ENCODE results near the gene CLTCL1. TPM values are rescaled to one million over a fixed set of nuclear protein-coding genes. Genes with fewer than 3 reads are reported as not detected.
"Not testable (repeated sequence)": the region's sequence is repeated elsewhere in the genome, so short reads cannot be mapped to it uniquely, and the experiment has no call there.

The CLTCL1 gene
- under 1 TPM; 0.06 to 0.37 (median 0.19) TPM for polyA plus RNA-seq

GRCh38 chr22:19291580-19292457 lies at the start of gene CLTCL1:
Gene CLTCL1, minus strand, starts transcription at chr22:19291719. Its CDS starts 78 bp downstream, at chr22:19291641.
- H3K4me3 Mint-ChIP-seq, result peak within 1 kb of the TSS; percentile 89 to 94 (median 90)
- peaks cover 16 to 30% (median 18%) of the 10 kb centered on the region in 3 donors for H3K27me3 Mint-ChIP-seq (ENCODE audit: low read depth in 3 of 3)
- H3K9me3 Mint-ChIP-seq, result no peaks in the 10 kb centered on the region
- no peaks in the 10 kb centered on the region for H3K36me3 Mint-ChIP-seq
- H3K4me1 Mint-ChIP-seq, result peaks cover 23 to 34% of the 10 kb centered on the region in 2 donors
- DNase-seq, result peak; percentile 58 to 70 (median 68)
- peak within 1 kb of the TSS in 4 of 6 donors; percentile 57 to 82 (median 73) for H3K27ac Mint-ChIP-seq

- peaks cover 3 to 5% (median 4%) of the 10 kb centered on the region in 3 donors for H3K27me3 Mint-ChIP-seq (ENCODE audit: low read depth in 3 of 3)
- H3K27ac Mint-ChIP-seq, result no peak overlapping the region
- no peak overlapping the region for H3K4me3 Mint-ChIP-seq
- H3K9me3 Mint-ChIP-seq, result peaks cover 27 to 67% (median 57%) of the 10 kb centered on the region in 6 donors
- H3K36me3 Mint-ChIP-seq, result peaks cover 86 to 93% (median 89%) of the 10 kb centered on the region in 3 donors
- H3K4me1 Mint-ChIP-seq, result peaks cover 5 to 31% of the 10 kb centered on the region in 2 donors
- DNase-seq, result no peak
Measured at GRCh38 chr22:19337137-19337536, 45.6 kb upstream of the CLTCL1 start.

GRCh38 chr22:19336133-19337075 lies 44.9 kb upstream of the CLTCL1 start:
- peaks cover 86 to 93% (median 90%) of the 10 kb centered on the region in 3 donors for H3K36me3 Mint-ChIP-seq
- H3K9me3 Mint-ChIP-seq, result peaks cover 30 to 73% (median 59%) of the 10 kb centered on the region in 6 donors

GRCh38 chr22:19331975-19332374 lies 40.5 kb upstream of the CLTCL1 start:
- Mint-ChIP-seq H3K27ac (no peak overlapping the region), H3K27me3 (ENCODE audit: low read depth in 3 of 3) (peaks cover 7 to 16% (median 8%) of the 10 kb centered on the region in 3 donors), H3K9me3 (peaks cover 20 to 61% (median 41%) of the 10 kb centered on the region in 6 donors), H3K4me1 (peaks cover 0 to 1% of the 10 kb centered on the region in 2 donors), H3K4me3 (no peak overlapping the region), H3K36me3 (peaks cover 71 to 83% (median 83%) of the 10 kb centered on the region in 3 donors)
- no peak for DNase-seq

More at GRCh38 chr22:19336133-19337075, 44.9 kb upstream of the CLTCL1 start:
- peaks cover 5 to 9% (median 6%) of the 10 kb centered on the region in 3 donors for H3K27me3 Mint-ChIP-seq (ENCODE audit: low read depth in 3 of 3)
- DNase-seq, result no peak
- H3K4me1 Mint-ChIP-seq, result peaks cover 2 to 24% of the 10 kb centered on the region in 2 donors
- H3K4me3 Mint-ChIP-seq, result no peak overlapping the region
- peak overlapping the region in 1 of 6 donors; percentile 39 for H3K27ac Mint-ChIP-seq

GRCh38 chr22:19331474-19331873 lies 40.0 kb upstream of the CLTCL1 start:
- Mint-ChIP-seq H3K27ac (peak overlapping the region in 2 of 6 donors; percentile 12 to 40), H3K36me3 (peaks cover 67 to 78% (median 78%) of the 10 kb centered on the region in 3 donors), H3K27me3 (ENCODE audit: low read depth in 3 of 3) (peaks cover 7 to 16% (median 8%) of the 10 kb centered on the region in 3 donors), H3K4me3 (no peak overlapping the region), H3K9me3 (peaks cover 20 to 57% (median 37%) of the 10 kb centered on the region in 6 donors), H3K4me1 (peaks cover 0 to 1% of the 10 kb centered on the region in 2 donors)
- DNase-seq, result no peak

- peaks cover 21 to 57% (median 34%) of the 10 kb centered on the region in 6 donors for H3K9me3 Mint-ChIP-seq
- H3K4me3 Mint-ChIP-seq, result no peak overlapping the region
Measured at GRCh38 chr22:19330865-19331418, 39.4 kb upstream of the CLTCL1 start.

GRCh38 chr22:19330205-19330604 lies 38.7 kb upstream of the CLTCL1 start:
- peaks cover 60 to 67% (median 66%) of the 10 kb centered on the region in 3 donors for H3K36me3 Mint-ChIP-seq
- peaks cover 17 to 50% (median 27%) of the 10 kb centered on the region in 6 donors for H3K9me3 Mint-ChIP-seq
- not testable (repeated sequence) for H3K4me3 Mint-ChIP-seq, H3K4me1 Mint-ChIP-seq, DNase-seq, H3K27ac Mint-ChIP-seq
- peaks cover 7 to 19% (median 8%) of the 10 kb centered on the region in 3 donors for H3K27me3 Mint-ChIP-seq (ENCODE audit: low read depth in 3 of 3)

More at GRCh38 chr22:19330865-19331418, 39.4 kb upstream of the CLTCL1 start:
- peaks cover 0 to 1% of the 10 kb centered on the region in 2 donors for H3K4me1 Mint-ChIP-seq
- peak overlapping the region in 2 of 6 donors; percentile 12 to 40 for H3K27ac Mint-ChIP-seq
- DNase-seq, result no peak
- peaks cover 67 to 73% (median 73%) of the 10 kb centered on the region in 3 donors for H3K36me3 Mint-ChIP-seq
- H3K27me3 Mint-ChIP-seq (ENCODE audit: low read depth in 3 of 3), result peaks cover 7 to 19% (median 8%) of the 10 kb centered on the region in 3 donors

GRCh38 chr22:19329454-19329853 lies 37.9 kb upstream of the CLTCL1 start:
- Mint-ChIP-seq H3K4me3 (no peak overlapping the region), H3K27me3 (ENCODE audit: low read depth in 3 of 3) (peaks cover 7 to 19% (median 8%) of the 10 kb centered on the region in 3 donors), H3K9me3 (peaks cover 13 to 49% (median 24%) of the 10 kb centered on the region in 6 donors), H3K4me1 (peaks cover 0 to 1% of the 10 kb centered on the region in 2 donors), H3K36me3 (peaks cover 54 to 60% (median 60%) of the 10 kb centered on the region in 3 donors), H3K27ac (no peak overlapping the region)
- no peak for DNase-seq

GRCh38 chr22:19325296-19325948 lies 33.9 kb upstream of the CLTCL1 start:
- peaks cover 0 to 21% (median 5%) of the 10 kb centered on the region in 6 donors for H3K9me3 Mint-ChIP-seq
- H3K27me3 Mint-ChIP-seq (ENCODE audit: low read depth in 3 of 3), result peaks cover 0 to 10% (median 2%) of the 10 kb centered on the region in 3 donors
- no peak for DNase-seq
- no peaks in the 10 kb centered on the region for H3K4me1 Mint-ChIP-seq
- H3K27ac Mint-ChIP-seq, result no peak overlapping the region
- no peak overlapping the region for H3K4me3 Mint-ChIP-seq
- H3K36me3 Mint-ChIP-seq, result peaks cover 21 to 33% (median 22%) of the 10 kb centered on the region in 3 donors

- H3K36me3 Mint-ChIP-seq, result peaks cover 7 to 26% (median 9%) of the 10 kb centered on the region in 3 donors
- not testable (repeated sequence) for H3K27me3 Mint-ChIP-seq (ENCODE audit: low read depth in 3 of 3); H3K4me1 Mint-ChIP-seq; DNase-seq; H3K4me3 Mint-ChIP-seq; H3K27ac Mint-ChIP-seq
- peaks cover 9 to 26% (median 15%) of the 10 kb centered on the region in 6 donors for H3K9me3 Mint-ChIP-seq
Measured at GRCh38 chr22:19323420-19323819, 31.9 kb upstream of the CLTCL1 start.

GRCh38 chr22:19321757-19322156 lies 30.2 kb upstream of the CLTCL1 start:
- H3K27ac Mint-ChIP-seq, result no peak overlapping the region
- no peak for DNase-seq
- peaks cover 8 to 20% (median 11%) of the 10 kb centered on the region in 3 donors for H3K36me3 Mint-ChIP-seq
- H3K4me3 Mint-ChIP-seq, result no peak overlapping the region
- H3K4me1 Mint-ChIP-seq, result no peaks in the 10 kb centered on the region
- peaks cover 2 to 6% (median 4%) of the 10 kb centered on the region in 3 donors for H3K27me3 Mint-ChIP-seq (ENCODE audit: low read depth in 3 of 3)
- peaks cover 13 to 36% (median 23%) of the 10 kb centered on the region in 6 donors for H3K9me3 Mint-ChIP-seq

GRCh38 chr22:19320136-19320535 lies 28.6 kb upstream of the CLTCL1 start:
- DNase-seq; H3K4me1 Mint-ChIP-seq; H3K27me3 Mint-ChIP-seq (ENCODE audit: low read depth in 3 of 3); H3K27ac Mint-ChIP-seq; H3K4me3 Mint-ChIP-seq: not testable (repeated sequence)
- Mint-ChIP-seq H3K9me3 (peaks cover 10 to 45% (median 32%) of the 10 kb centered on the region in 6 donors), H3K36me3 (peaks cover 11 to 20% (median 11%) of the 10 kb centered on the region in 3 donors)

All from immature natural killer cell (primary cell).